Effector memory CD8-positive, alpha-beta T cell (primary cell): ENCODE measurements around the gene ENG.
A peak's percentile ranks its signal among the peaks of the same experiment; 100 is the strongest.
"Not testable (repeated sequence)": the region's sequence is repeated elsewhere in the genome, so short reads cannot be mapped to it uniquely, and the experiment has no call there.

Source experiments
- ATAC-seq: fragments of 150-1000 bp; cut with Tn5 transposase; replicated peaks from 2 replicates; pipeline ENCODE4 v1.10.0; 2021; ENCODE audit warnings: mild to moderate bottlenecking, moderate library complexity
- DNase-seq, 3 experiments: peaks; one replicate each; pipeline ENCODE4 v3.0.0; 2021
- H3K27ac Mint-ChIP-seq, 2 donors: one replicate each; pipeline ENCODE4 v1.8.0; 2022; ENCODE audit warnings: mild to moderate bottlenecking in 2 of 2, mixed read lengths in 2 of 2, moderate library complexity in 2 of 2
- H3K27me3 Mint-ChIP-seq, 2 donors: one replicate each; pipeline ENCODE4 v1.8.0; 2022; ENCODE audit warnings: mixed read lengths in 2 of 2
- H3K36me3 Mint-ChIP-seq: one replicate; pipeline ENCODE4 v1.8.0; 2022; ENCODE audit warnings: mild to moderate bottlenecking, moderate library complexity, mixed read lengths; ENCODE audit not compliant: insufficient read depth
- H3K4me1 Mint-ChIP-seq, 2 donors: one replicate each; pipeline ENCODE4 v1.8.0; 2022; ENCODE audit warnings: low read depth in 2 of 2, mixed read lengths in 2 of 2
- H3K4me3 Mint-ChIP-seq, 2 donors: one replicate each; pipeline ENCODE4 v1.8.0; 2022; ENCODE audit warnings: mild to moderate bottlenecking in 2 of 2, mixed read lengths in 2 of 2, moderate library complexity in 2 of 2
- H3K9me3 Mint-ChIP-seq, 2 donors: one replicate each; pipeline ENCODE4 v1.8.0; 2022; ENCODE audit warnings: mixed read lengths in 2 of 2

The ENG gene

DNA sequence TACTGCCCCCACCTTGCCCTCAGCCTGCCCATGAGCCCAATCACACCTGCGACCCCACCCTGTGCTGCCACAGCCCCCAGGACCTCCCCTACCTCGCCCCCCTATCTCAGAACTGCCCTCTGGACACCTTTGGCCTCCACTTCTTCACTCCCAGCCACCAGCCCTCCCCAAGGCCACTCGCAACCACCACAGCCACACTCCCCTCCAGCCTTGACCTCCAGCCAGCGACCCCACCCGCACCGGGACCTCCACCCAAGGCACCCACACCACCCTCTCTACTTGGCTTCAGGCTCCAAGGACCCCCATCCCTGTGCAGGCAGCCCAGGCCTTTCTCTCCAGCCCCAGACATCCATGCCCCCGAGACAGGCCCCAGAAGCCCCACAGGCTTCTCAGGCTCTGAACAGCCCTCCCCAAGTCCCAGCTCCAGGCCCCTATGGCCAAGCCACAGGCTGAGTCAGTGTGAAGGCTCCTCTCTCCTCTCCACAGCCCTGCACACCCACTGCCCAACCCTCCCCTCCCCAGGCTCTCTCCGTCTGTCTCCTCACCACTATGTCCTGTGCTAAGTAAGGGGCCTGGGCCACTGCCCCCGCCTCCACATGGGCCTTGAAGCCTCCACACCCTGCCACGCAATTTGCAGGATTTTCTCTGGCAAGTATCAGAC, 21.0 kb upstream of the ENG start:
- Mint-ChIP-seq H3K27me3 (no peaks in the 10 kb centered on the region), H3K4me3 (no peak overlapping the region), H3K9me3 (no peaks in the 10 kb centered on the region), H3K4me1 (peaks cover 8 to 15% of the 10 kb centered on the region in 2 donors), H3K36me3 (peaks cover 11% of the 10 kb centered on the region), H3K27ac (no peak overlapping the region)
- DNase-seq (no peak), ATAC-seq (no peak)

DNA sequence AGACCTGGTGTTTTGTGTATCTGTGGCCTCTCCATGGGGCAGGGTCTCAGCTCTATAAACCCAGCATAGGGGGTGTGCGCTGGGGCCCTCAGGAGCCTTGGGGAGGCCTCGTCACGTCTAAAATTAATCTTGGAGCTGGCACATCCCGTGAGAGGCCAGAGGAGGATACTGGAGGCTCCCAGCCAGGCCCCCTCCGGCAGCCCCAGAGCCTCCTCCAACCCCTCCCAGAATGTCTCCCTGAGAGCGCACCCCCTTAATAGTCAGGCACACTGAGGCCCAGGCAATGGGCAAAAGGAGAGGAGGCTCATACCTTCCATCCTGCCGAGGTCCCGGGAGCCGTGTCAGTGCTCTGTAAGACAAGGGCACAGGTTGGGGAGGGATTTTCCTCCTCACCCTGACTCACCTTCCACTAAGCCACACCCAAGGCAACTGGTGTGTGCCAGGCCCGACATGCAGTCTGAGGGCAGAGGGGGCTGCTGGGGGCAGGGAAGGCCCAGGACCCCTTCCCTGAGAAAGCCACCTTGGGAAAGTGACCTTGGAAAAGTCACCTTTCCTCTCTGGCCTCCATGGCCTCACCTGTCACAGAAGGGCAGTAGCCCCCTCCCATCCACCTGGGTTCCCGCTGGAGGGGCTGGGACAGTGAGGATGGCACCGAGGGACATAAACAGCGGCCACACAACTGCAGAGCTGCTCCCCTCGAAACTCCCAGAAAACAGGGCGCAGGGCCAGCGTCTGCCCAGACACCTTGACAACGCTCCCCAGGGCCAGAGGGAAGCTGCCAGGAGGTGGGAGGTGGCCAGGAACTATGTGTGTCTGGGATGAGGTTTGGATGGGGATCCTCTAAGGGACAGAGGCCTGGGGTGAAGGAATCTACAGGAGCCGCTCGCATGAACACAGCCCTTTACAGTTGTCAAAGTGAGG, 20.1 kb upstream of the ENG start:
- DNase-seq = no peak
- peak overlapping the region in 1 of 2 donors; percentile 23 for H3K27ac Mint-ChIP-seq

DNA sequence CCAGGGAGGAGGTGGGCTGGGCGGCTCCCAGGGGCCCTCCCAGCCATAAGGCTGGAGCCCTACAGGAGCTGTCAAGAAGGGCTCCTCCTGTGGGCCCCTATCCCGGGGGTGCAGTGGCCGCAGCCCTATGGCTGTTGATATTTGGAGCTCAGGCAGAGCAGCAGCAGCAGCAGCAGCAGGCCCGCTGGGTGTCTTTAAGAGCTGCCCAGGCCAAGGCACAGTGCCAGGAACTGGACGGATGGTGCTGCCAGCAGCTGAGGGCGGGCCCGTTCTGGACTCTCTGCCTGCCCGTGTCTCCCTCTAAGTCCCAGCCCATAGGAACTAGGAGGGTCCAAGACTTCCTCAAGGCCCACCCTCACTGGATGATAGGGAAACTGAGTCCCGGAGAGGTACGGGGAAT, 19.4 kb upstream of the ENG start:
- no peak for DNase-seq
- Mint-ChIP-seq H3K4me1 (peaks cover 10 to 15% of the 10 kb centered on the region in 2 donors), H3K4me3 (no peak overlapping the region), H3K9me3 (no peaks in the 10 kb centered on the region), H3K36me3 (peaks cover 6% of the 10 kb centered on the region), H3K27ac (no peak overlapping the region), H3K27me3 (no peaks in the 10 kb centered on the region)
- ATAC-seq = no peak

More for the DNA sequence above, 20.1 kb upstream of the ENG start:
- no peak for ATAC-seq
- H3K9me3 Mint-ChIP-seq = no peaks in the 10 kb centered on the region
- no peaks in the 10 kb centered on the region for H3K27me3 Mint-ChIP-seq
- H3K4me1 Mint-ChIP-seq = peaks cover 8 to 15% of the 10 kb centered on the region in 2 donors
- H3K4me3 Mint-ChIP-seq = no peak overlapping the region
- peaks cover 8% of the 10 kb centered on the region for H3K36me3 Mint-ChIP-seq

DNA sequence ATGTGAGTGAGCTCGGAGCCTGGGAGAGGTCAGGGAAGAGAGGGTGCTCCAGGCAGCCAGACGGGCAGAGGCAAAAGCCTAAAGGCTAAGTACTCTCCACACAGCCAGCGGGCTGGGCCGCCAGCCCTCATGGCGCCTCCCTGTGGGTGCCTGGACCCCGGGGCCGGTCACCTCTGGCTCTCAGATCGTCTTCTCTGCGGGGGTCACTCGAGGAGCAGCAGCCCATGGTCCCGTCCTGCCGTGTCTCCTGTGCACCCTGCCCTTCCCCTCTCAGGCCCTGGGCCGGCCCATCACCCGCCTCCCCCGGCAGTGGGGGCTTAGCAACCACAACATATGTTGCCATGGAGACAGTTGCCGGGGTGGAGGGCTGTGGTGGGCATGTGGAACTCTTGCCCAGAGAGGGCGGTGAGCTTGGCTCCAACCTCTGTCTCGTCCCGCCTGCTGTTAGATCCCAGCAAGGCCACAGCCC, 18.8 kb upstream of the ENG start:
- Mint-ChIP-seq H3K36me3 (peaks cover 2% of the 10 kb centered on the region), H3K27me3 (no peaks in the 10 kb centered on the region), H3K9me3 (no peaks in the 10 kb centered on the region), H3K4me3 (no peak overlapping the region), H3K27ac (no peak overlapping the region), H3K4me1 (peaks cover 8 to 12% of the 10 kb centered on the region in 2 donors)
- ATAC-seq (no peak), DNase-seq (no peak)

DNA sequence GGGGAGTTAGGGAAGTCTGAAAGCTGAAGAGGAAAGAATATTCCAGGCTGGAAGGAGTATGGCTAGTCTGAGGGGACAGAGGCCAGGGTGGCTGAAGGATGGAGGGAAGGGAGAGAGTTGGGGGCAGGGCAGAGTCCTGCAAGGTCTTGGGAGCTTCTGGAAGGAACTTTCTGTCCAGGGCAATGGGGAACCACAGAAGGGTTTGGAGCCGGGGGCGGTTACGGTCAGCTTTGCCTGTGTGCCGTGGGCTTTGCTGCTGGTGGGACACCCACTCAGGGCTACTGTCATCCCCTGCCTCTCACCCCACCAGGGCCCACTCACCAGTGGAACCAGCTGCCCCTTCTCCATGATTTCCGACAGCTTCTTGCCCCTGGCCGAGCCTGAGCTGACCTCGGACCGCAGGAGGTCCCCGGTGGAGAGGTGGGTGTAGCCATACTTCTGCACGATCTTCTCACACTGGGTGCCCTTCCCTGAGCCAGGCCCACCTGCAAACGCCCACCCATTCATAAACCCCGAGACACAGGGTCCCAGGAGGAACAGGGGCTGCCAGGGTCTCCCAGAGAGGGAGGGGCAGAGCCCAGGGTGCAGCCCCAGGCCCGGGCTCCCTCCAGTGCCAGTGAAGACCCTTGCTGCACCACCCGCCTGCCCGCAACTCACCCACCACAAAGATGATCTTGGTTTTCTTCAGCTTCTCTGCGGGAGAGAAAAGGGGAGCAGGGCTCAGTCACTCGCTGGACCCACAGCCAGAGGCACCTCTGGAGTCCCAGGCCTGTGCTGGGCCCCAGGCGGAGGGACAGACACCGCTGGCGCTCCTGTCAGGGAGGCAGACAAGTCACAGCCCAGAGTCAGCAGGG, 18.1 kb upstream of the ENG start:
- peaks cover 2 to 7% of the 10 kb centered on the region in 2 donors for H3K4me1 Mint-ChIP-seq
- DNase-seq (no peak), ATAC-seq (no peak)
- no peaks in the 10 kb centered on the region for H3K27me3 Mint-ChIP-seq
- no peaks in the 10 kb centered on the region for H3K9me3 Mint-ChIP-seq
- H3K27ac Mint-ChIP-seq = no peak overlapping the region
- peaks cover 2% of the 10 kb centered on the region for H3K36me3 Mint-ChIP-seq
- no peak overlapping the region for H3K4me3 Mint-ChIP-seq

DNA sequence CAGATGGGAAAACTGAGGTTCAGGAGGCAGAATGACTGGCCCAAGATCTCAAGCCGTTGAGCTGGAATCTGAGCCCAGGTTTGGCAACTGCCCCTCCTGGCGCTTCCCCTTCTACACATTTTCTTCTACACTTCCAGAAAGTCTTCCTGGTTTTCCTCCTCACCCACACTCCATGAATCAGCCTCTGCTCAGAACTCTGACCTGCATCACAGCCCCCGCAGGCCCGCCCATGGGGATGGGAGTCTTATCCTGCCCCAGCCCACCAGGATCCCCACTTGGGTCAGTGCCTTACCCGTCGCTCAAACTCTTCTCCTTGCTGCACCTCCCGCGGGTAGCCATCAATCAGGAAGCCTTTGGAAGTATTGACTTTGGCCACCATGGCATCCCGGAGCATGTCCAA, 17.1 kb upstream of the ENG start:
- no peaks in the 10 kb centered on the region for H3K9me3 Mint-ChIP-seq
- DNase-seq = no peak
- H3K36me3 Mint-ChIP-seq = peaks cover 2% of the 10 kb centered on the region
- H3K27ac Mint-ChIP-seq = peak overlapping the region in 1 of 2 donors; percentile 13
- H3K4me3 Mint-ChIP-seq = no peak overlapping the region
- peaks cover 2 to 7% of the 10 kb centered on the region in 2 donors for H3K4me1 Mint-ChIP-seq
- no peaks in the 10 kb centered on the region for H3K27me3 Mint-ChIP-seq
- no peak for ATAC-seq

DNA sequence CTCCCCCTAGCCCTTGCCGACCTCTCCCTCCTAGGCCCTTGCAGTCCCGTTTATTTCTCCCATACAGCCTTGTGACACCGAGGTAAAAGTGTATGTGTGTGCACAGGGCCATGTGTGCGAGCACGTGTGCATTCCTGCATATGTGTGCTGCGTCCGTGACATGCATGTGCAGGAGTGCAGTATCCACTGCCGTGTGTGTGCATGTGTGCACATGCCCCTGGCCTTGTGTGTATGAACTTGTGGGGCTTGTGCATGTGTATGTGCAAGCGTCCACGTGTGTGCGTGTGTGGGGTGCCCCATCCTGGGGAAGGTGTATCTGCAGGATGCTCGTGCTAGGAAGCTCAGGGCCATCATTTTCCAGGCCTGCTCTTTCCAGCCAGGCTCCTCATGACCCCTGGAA, 16.4 kb upstream of the ENG start:
- Mint-ChIP-seq H3K4me1 (peaks cover 3 to 7% of the 10 kb centered on the region in 2 donors), H3K27me3 (no peaks in the 10 kb centered on the region), H3K4me3 (no peak overlapping the region), H3K9me3 (no peaks in the 10 kb centered on the region), H3K27ac (no peak overlapping the region), H3K36me3 (peaks cover 2% of the 10 kb centered on the region)
- DNase-seq (no peak), ATAC-seq (no peak)

DNA sequence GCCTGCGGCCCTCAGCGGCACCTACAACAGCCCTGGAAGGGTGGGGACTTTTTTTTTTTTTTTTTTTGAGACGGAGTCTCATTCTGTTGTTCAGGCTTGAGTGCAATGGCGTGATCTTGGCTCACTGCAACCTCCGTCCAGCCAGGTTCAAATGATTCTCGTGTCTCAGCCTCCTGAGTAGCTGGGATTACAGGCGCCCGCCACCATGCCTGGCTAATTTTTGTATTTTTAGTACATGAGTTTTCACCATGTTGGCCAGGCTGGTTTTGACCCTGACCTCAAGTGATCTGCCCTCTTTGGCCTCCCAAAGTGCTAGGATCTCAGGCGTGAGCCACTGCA, 15.7 kb upstream of the ENG start:
- not testable (repeated sequence) for H3K36me3 Mint-ChIP-seq, H3K9me3 Mint-ChIP-seq, H3K4me1 Mint-ChIP-seq, H3K27ac Mint-ChIP-seq, ATAC-seq, H3K4me3 Mint-ChIP-seq, H3K27me3 Mint-ChIP-seq, DNase-seq

DNA sequence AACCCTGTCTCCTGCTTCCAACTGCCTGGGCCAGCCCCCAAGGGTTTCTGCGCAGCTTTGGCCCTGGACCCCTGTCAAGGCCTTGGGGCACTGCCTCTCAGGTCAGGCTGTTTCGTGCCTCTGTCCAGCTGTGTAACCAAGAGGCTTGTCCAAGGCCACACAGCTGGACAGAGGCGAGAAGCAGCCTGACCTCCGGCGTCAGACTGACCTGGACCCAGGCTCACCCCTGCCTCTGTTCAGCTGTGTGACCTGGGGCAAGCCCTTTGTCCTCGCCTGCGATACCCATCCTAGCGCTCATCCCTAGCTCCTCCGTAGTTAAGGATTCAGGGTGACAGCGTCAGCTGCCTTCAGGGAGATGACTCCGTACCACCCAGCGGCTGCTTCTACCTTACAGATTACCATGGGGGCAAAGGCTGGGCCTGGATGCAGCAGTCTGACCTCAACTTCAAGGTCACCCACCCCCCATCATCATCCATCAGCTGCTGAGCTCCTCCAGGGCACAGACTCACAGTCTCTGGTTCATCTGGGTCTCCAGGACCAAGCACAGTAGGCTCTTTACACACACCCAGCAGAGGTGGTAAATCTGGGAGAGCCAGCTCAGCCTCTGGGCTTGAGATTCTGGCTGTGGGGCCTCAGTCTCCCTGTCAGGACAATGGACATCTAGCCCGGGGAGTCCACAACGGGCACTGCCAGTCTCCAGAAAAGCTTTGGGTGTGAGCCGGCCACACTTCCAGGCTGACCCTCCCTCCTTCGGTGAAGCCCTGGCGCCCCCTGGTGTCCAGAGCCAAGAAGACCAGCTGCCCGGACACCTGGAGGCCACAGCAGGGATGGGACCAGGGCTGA, 15.1 kb upstream of the ENG start:
- no peak overlapping the region for H3K27ac Mint-ChIP-seq
- H3K4me1 Mint-ChIP-seq = peaks cover 10 to 12% of the 10 kb centered on the region in 2 donors

DNA sequence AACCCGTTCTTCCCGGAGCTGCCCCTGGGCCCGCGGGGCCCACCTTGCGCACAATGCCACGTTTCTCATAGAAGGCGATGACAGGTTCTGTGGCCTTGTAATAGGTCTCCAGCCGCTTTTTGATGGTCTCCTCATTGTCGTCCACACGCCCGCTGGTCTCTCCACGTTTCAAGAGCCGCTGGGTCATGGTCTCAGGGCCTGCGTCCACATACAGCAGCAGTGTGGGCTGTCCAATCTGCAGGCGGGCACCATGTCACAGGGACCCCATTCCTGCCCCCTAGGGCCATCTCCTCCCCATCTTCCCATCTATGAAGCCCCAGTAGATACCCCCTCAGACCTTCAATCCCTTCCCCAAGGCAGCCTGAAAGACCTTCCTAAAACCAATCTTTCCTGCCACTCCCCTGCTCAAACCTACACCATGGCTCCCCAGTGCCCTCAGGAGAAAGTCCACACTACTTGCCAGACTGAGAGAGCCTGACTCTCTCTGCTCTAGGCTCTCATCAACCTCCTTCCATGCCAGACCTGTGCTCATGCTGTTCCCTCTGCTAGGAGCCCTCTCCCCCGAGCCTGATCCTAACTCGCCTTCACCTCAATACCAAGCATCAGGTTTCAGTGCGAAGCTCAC, 13.9 kb upstream of the ENG start:
- Mint-ChIP-seq H3K4me1 (peaks cover 10 to 12% of the 10 kb centered on the region in 2 donors), H3K27me3 (no peaks in the 10 kb centered on the region), H3K36me3 (peaks cover 2% of the 10 kb centered on the region), H3K4me3 (no peak overlapping the region), H3K9me3 (no peaks in the 10 kb centered on the region), H3K27ac (no peak overlapping the region)
- DNase-seq = no peak
- no peak for ATAC-seq

More for the DNA sequence above, 15.1 kb upstream of the ENG start:
- ATAC-seq (peak; percentile 59), DNase-seq (peak; percentile 74)
- no peaks in the 10 kb centered on the region for H3K9me3 Mint-ChIP-seq
- no peaks in the 10 kb centered on the region for H3K27me3 Mint-ChIP-seq
- no peak overlapping the region for H3K4me3 Mint-ChIP-seq
- peaks cover 2% of the 10 kb centered on the region for H3K36me3 Mint-ChIP-seq

DNA sequence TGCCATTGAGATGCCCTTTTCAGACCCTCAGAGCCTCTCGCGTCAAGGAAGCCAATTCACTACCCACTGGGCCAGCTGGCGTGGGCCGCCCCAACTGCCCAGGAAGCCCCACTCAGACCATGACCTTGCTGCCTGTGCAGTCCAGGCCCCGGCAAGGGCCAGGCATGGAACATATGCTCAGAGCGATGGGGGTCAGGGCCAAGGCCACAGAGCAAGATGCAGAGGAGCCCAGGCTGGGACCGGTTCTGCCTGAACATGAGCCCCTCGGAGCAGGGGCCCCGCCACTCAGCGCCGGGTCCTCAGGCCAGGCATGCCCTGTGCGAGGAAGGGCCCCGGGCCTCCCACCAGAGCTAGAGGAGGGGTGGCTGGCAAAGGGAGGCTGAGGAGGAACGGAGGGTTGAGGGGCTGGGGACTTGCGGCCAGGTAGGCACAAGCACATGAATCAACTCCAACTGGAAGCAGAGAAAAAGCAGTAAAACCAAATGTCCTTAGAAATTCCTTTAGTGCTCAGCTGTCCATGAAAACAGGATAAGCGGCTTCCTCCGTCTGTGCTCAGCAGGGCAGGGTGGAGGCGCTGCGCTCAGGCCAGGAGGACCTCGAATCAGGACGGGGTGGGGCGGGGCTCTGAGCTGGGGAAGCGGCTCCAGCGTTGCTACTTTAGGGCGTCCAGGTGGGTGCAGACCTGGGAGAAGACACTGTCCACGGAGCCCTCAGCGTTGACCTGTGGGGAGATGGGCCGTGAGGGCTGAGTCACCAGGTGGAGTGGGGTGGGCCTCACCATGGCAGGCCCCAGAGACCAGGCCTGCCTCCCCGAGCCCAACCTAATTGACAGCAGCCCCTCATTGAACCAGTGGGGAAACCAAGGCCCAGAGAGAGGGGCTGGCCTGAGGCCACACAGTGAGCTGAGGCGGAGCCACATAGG, 13.2 kb upstream of the ENG start:
- no peak for ATAC-seq
- DNase-seq = no peak
- Mint-ChIP-seq H3K27me3 (no peaks in the 10 kb centered on the region), H3K4me3 (no peak overlapping the region), H3K4me1 (peaks cover 15 to 18% of the 10 kb centered on the region in 2 donors), H3K36me3 (peaks cover 2% of the 10 kb centered on the region), H3K9me3 (no peaks in the 10 kb centered on the region), H3K27ac (no peak overlapping the region)
